GM20000 (cell line): ENCODE results near the gene ARMC9.

Experiments used
- DNase-seq: peaks from one replicate; pipeline ENCODE4 v3.0.0; 2012; ENCODE audit warnings: low spot score
- CTCF ChIP-seq: IDR thresholded peaks from 2 replicates; pipeline ENCODE4 v1.5.1; 2012; ENCODE audit warnings: mild to moderate bottlenecking, control low read depth; ENCODE audit errors: extremely low read depth, missing control alignments

Gene ARMC9

GRCh38 chr2:231199219-231199618, 788 bp downstream of the ARMC9 start:
- TF ChIP-seq CTCF = no peak
- no peak for DNase-seq

- DNase-seq = no peak
- no peak for TF ChIP-seq CTCF
Measured at GRCh38 chr2:231200805-231201474, 2.5 kb downstream of the ARMC9 start.

GRCh38 chr2:231201475-231201814, 3.0 kb downstream of the ARMC9 start:
- TF ChIP-seq CTCF = no peak
- no peak for DNase-seq

- TF ChIP-seq CTCF = no peak
- no peak for DNase-seq
Measured at GRCh38 chr2:231203087-231203486, 4.7 kb downstream of the ARMC9 start.

GRCh38 chr2:231204146-231204545, 5.7 kb downstream of the ARMC9 start:
- TF ChIP-seq CTCF = no peak
- DNase-seq = no peak

- no peak for TF ChIP-seq CTCF
- no peak for DNase-seq
Measured at GRCh38 chr2:231204581-231204980, 6.2 kb downstream of the ARMC9 start.

- no peak for DNase-seq
- no peak for TF ChIP-seq CTCF
Measured at GRCh38 chr2:231207734-231208133, 9.3 kb downstream of the ARMC9 start.

GRCh38 chr2:231210782-231211181, 12.4 kb downstream of the ARMC9 start:
- no peak for TF ChIP-seq CTCF
- no peak for DNase-seq
